Measurements from ENCODE around the gene HIVEP3.

Gene HIVEP3

GRCh38 chr1:41485605-41486004 lies 433.1 kb downstream of the HIVEP3 start:
- H3K36me3 ChIP-seq, result no peaks in the 10 kb centered on the region
- intact Hi-C loops (cut with DNase I; ENCODE audit: low total_unique reads), result no loop called here
- DNase-seq, result no peak
- no peaks in the 10 kb centered on the region for H3K9me3 ChIP-seq
- no peak overlapping the region for H3K27ac ChIP-seq
- H3K27me3 ChIP-seq, result no peaks in the 10 kb centered on the region
- peaks cover 0 to 38% (median 5%) of the 10 kb centered on the region in 4 donors for H3K4me1 ChIP-seq
- H3K4me3 ChIP-seq, result no peak overlapping the region
- no peak for TF ChIP-seq CTCF (IDR thresholded peaks at IDR 0.05)

- peak in 1 of 2 experiments; percentile 7 for TF ChIP-seq CTCF (IDR thresholded peaks at IDR 0.05)
- H3K27ac ChIP-seq, result no peak within 1 kb of the TSS
- intact Hi-C loops (cut with DNase I; ENCODE audit: low total_unique reads), result no loop called here
- H3K27me3 ChIP-seq, result no peaks in the 10 kb centered on the region
- H3K4me1 ChIP-seq, result peaks cover 0 to 41% (median 7%) of the 10 kb centered on the region in 4 donors
- no peak for DNase-seq
- no peaks in the 10 kb centered on the region for H3K9me3 ChIP-seq
- no peaks in the 10 kb centered on the region for H3K36me3 ChIP-seq
- no peak within 1 kb of the TSS for H3K4me3 ChIP-seq
Measured at GRCh38 chr1:41484402-41485241, 434.1 kb downstream of the HIVEP3 start, which contains the start of gene EDN2. EDN2 (minus strand) TSS chr1:41484683; CDS start chr1:41484601, 82 bp downstream.

- Histone ChIP-seq H3K36me3 (no peaks in the 10 kb centered on the region), H3K9me3 (no peaks in the 10 kb centered on the region), H3K4me1 (peaks cover 3 to 48% (median 13%) of the 10 kb centered on the region in 4 donors), H3K4me3 (no peak overlapping the region), H3K27ac (no peak overlapping the region), H3K27me3 (no peaks in the 10 kb centered on the region)
- intact Hi-C loops (cut with DNase I; ENCODE audit: low total_unique reads), result no loop called here
- no peak for DNase-seq
- TF ChIP-seq CTCF (IDR thresholded peaks at IDR 0.05), result no peak
Measured at GRCh38 chr1:41483960-41484401, 434.7 kb downstream of the HIVEP3 start.

- Histone ChIP-seq H3K9me3 (no peaks in the 10 kb centered on the region), H3K4me1 (peaks cover 8 to 55% (median 20%) of the 10 kb centered on the region in 4 donors), H3K36me3 (no peaks in the 10 kb centered on the region), H3K27ac (no peak overlapping the region), H3K4me3 (no peak overlapping the region), H3K27me3 (no peaks in the 10 kb centered on the region)
- intact Hi-C loops (cut with DNase I; ENCODE audit: low total_unique reads), result no loop called here
- no peak for DNase-seq
- TF ChIP-seq CTCF (IDR thresholded peaks at IDR 0.05), result no peak
Measured at GRCh38 chr1:41483001-41483850, 435.5 kb downstream of the HIVEP3 start.

- Histone ChIP-seq H3K9me3 (no peaks in the 10 kb centered on the region), H3K4me1 (peaks cover 8 to 64% (median 20%) of the 10 kb centered on the region in 4 donors), H3K4me3 (no peak overlapping the region), H3K27me3 (no peaks in the 10 kb centered on the region), H3K27ac (no peak overlapping the region), H3K36me3 (no peaks in the 10 kb centered on the region)
- DNase-seq, result no peak
- TF ChIP-seq CTCF (IDR thresholded peaks at IDR 0.05), result no peak
- intact Hi-C loops (cut with DNase I; ENCODE audit: low total_unique reads), result no loop called here
Measured at GRCh38 chr1:41482001-41482765, 436.5 kb downstream of the HIVEP3 start.

Measured in tibial artery (tissue), 4 donors.